GM18507 (cell line): ENCODE results near the gene KRTAP4-7.
A peak's percentile ranks its signal among the peaks of the same experiment; 100 is the strongest.
"Not testable (repeated sequence)": the region's sequence is repeated elsewhere in the genome, so short reads cannot be mapped to it uniquely, and the experiment has no call there.

Experiments used
- DNase-seq: peaks from one replicate; pipeline ENCODE4 v3.0.0; 2011; ENCODE audit warnings: low read depth; ENCODE audit not compliant: insufficient read length; ENCODE audit errors: extremely low spot score
- FAIRE-seq: peaks from 2 replicates; lab custom pipeline; 2011; peaks lifted over from hg19 to GRCh38; lab: Jason Lieb, UNC

The KRTAP4-7 gene

DNA sequence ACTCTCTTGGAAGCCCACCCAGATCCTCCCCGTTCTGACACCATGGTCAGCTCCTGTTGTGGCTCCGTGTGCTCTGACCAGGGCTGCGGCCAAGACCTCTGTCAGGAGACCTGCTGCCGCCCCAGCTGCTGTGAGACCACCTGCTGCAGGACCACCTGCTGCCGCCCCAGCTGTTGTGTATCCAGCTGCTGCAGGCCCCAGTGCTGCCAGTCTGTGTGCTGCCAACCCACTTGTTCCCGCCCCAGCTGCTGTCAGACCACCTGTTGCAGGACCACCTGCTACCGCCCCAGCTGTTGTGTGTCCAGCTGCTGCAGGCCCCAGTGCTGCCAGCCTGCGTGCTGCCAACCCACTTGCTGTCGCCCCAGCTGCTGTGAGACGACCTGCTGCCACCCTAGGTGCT, 21.4 kb downstream of the KRTAP4-7 start, which contains the start of gene KRTAP4-9:
Gene KRTAP4-9, plus strand, starts transcription at position 43 of the 400 bp plus-strand sequence. Its CDS starts 0 bp downstream, at position 43.
- not testable (repeated sequence) for FAIRE-seq, DNase-seq

- FAIRE-seq (no peak), DNase-seq (no peak)
Measured at GRCh38 chr17:41107941-41108450, 24.0 kb downstream of the KRTAP4-7 start.

GRCh38 chr17:41108728-41109386, 24.9 kb downstream of the KRTAP4-7 start:
- DNase-seq, FAIRE-seq: not testable (repeated sequence)

DNA sequence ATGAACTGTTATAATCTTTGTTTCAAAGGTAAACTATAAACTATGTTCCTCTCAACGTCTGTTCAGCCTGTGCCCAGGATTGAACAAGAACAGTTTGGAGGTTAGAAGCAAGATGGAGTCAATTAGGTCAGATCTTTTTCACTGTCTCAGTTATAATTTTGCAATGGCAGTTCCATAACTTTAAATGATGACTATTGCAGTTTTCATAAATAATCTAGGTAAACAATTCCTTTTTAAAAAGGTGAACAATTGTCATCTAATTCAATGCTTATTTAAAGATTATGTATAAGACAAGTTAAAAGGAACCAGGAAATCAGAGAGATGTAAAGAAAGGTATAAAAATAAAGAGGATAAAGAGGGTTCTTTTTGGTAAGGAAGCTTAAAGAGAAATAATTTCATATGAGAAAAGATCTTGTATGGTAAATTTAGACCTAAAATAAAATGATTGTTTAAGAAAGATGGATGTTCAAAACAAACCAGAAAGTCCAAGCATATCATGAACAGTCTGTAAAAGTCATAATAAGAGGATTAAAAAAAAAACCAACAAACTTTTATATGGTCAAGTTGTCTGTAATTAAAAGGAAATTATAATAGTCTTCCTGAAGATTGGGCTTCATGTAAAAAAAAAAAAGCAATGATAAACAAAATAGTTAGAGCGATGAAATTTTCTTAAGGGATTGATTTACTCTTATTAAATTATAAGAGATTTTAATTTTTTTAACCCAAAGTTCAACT, 27.4 kb downstream of the KRTAP4-7 start:
- FAIRE-seq (no peak), DNase-seq (no peak)

- FAIRE-seq (no peak), DNase-seq (no peak)
Measured at GRCh38 chr17:41116297-41116696, 32.3 kb downstream of the KRTAP4-7 start.

- FAIRE-seq, DNase-seq: not testable (repeated sequence)
Measured at GRCh38 chr17:41117846-41118386, 34.0 kb downstream of the KRTAP4-7 start, which contains the start of gene KRTAP4-11. Gene KRTAP4-11, minus strand, starts transcription at chr17:41118373. Its CDS starts 58 bp downstream, at chr17:41118315.

- DNase-seq, result no peak
- FAIRE-seq, result no peak
Measured at GRCh38 chr17:41118721-41119120, 34.8 kb downstream of the KRTAP4-7 start.

DNA sequence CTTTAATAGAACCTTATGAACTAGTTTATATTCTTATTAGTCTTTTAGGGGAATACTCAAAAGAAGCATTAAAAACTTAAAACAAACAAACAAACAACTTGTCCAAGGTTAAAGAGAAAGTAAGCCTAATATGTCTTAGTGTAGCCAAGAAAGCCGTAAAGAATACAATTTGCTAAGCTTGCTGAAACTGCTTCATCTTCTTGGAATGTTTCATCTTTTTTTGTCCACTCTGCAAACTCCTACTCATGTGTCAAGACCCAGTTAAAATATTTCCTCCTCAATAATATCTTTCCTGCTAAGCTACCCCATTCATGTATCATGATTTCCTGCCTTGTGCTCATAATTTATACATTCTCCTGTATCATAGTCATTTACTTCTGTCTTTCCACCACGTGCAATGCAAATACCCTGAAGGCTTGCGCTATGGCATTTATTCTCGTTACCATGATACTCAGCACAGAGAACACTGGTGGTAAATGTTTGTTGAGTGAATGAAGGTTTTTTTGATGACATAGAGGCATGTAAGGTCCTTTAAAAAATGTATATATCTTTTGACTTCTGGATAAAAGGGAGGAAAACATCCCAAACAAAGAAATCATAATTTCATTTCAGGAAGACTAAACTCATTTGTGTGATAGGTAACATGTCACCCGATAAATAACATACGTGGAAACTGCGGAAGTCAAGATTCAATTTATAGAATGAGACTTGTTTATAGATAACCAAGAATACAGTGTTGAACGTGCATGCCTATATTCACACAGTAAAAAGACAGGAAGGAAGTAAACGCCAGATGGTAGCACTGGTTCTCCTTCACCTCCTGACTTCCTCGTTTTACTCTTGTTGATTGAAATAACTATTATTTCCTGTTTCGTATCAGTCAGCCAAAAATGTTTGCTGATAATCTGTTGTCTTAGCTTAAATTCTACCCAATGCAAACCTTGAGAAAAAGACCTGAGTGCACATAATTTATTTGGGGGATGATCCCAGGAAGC, 36.0 kb downstream of the KRTAP4-7 start:
- FAIRE-seq, result peak; percentile 52
- DNase-seq, result not testable (repeated sequence)

DNA sequence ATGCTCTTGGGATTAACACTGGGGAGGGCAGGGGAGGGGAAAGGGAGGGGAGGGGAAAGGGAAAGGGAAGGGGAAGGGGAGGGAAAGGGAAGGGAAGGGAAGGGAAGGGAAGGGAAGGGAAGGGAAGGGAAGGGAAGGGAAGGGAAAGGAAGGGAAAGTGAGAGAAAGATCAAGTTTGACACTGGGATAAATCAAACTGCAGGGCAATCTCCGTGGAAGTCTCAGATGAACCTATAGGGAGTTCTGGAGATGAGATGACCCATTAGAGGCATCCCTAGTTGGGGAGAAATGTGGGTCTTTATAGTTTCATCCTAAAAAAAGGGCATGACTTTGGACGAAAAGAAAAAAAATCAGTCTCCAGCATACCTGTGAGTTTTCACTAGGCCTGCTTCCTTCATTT, 37.8 kb downstream of the KRTAP4-7 start:
- no peak for DNase-seq
- FAIRE-seq, result no peak

GRCh38 chr17:41123292-41123990, 39.5 kb downstream of the KRTAP4-7 start:
- DNase-seq, FAIRE-seq: not testable (repeated sequence)

DNA sequence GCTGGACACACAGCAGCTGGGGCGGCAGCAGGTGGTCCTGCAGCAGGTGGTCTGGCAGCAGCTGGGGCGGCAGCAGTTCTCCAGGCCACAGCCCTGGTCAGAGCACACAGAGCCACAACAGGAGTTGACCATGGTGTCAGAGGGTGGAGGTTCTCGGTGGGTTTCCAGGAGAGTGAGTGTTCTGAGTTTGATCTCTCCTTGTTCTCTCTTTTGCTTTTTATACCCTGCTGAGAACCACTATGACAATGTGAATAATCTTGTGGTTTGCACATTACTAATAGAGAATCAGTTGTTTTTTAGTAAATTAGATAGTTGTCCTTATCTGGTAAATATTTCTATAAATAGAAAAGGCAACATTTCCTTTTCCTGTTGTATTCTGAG, 40.0 kb downstream of the KRTAP4-7 start, which contains the start of gene KRTAP4-12:
Gene KRTAP4-12, minus strand, starts transcription at position 192 of the 381 bp plus-strand sequence. Its CDS starts 60 bp downstream, at position 132.
- FAIRE-seq, DNase-seq: not testable (repeated sequence)

DNA sequence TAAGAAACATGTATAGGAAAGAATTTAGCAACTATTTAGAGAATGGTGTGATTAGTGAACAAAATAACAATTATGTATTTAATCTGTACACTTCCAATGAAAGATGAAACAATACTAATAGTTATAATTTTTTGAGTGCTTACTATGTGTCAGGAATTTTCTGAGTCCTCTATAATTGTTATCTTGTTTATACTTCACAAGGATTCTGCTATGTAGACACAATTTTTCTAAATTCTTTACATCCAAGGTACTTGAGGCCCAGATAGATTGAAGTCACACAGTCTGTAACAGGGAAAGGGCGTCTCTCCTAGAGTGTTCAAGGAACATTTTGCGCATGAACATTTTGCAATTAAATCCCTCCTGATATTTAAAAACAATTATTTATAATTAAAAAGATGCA, 41.1 kb downstream of the KRTAP4-7 start:
- no peak for FAIRE-seq
- DNase-seq, result no peak

GRCh38 chr17:41126412-41126811, 42.5 kb downstream of the KRTAP4-7 start:
- FAIRE-seq, result no peak

DNA sequence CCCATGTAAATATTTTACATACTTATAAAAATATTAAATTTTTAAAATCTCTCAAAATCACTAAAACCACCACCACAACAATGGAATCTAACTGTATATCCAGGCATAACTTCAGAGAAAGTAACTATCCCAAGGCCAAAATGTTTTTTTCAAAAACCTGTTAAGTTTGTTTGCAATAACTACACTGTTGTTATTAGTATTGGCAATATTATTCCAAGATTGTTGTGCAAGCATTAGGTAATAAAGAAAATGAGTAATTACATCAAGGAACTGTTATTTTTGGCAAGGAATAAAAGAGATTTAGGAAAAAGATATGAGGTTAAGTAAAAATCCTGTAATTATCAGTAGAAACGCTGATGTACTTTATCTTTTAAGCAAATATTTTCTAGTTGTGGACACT, 43.4 kb downstream of the KRTAP4-7 start:
- FAIRE-seq (no peak), DNase-seq (no peak)

More at GRCh38 chr17:41126412-41126811, 42.5 kb downstream of the KRTAP4-7 start:
- DNase-seq, result no peak

DNA sequence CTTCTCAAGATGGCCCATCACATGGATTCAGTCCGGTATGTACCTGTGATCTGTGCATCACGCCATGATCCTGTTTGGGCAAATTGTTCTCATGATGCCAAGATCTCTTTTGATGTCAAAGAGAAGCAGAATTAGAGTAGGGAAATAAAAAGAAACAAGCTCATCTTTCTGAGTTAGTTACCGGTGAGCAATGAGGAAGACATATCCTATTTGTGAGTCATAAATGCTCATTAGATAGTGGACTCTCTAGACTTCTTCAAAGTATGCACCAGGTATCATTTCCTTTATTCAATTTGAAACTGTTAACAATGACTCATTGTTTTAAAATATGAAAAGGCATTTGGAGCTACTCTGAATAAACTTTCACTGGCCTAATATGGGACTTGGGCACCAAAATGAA, 48.0 kb downstream of the KRTAP4-7 start:
- FAIRE-seq (no peak), DNase-seq (no peak)

- FAIRE-seq, result no peak
- no peak for DNase-seq
Measured at GRCh38 chr17:41133880-41134735, 50.2 kb downstream of the KRTAP4-7 start.
